ENCODE data around the gene CPED1.

Gene CPED1

GRCh38 chr7:121323515-121324302, 335.2 kb downstream of the CPED1 start:
- DNase-seq (ENCODE audit: low read depth): no peak

DNA sequence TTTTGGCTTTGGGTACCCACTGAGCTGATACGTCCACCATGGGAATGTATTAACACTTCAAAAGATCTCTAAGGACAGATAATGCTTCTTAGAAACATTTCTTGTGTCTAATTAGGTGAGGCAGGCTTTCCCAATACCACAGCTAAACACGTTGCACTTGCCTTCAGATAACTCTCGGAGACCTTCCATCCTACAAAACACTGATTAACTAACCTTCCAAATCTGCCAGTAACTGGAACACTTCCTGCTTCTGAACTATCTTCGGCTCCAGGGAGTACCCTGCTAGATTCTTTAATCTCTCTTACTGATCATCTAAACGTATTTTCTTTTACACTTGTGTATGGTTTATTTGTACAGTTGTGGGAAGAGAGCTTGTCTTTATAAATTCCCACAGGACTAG, 339.2 kb downstream of the CPED1 start:
- no peak for DNase-seq (ENCODE audit: low read depth)

- DNase-seq (ENCODE audit: low read depth): no peak
Observed at GRCh38 chr7:121328508-121329190, 340.1 kb downstream of the CPED1 start, which contains the start of gene WNT16. Gene WNT16 (plus strand): TSS chr7:121329000. CDS start chr7:121329293, 293 bp downstream.

DNA sequence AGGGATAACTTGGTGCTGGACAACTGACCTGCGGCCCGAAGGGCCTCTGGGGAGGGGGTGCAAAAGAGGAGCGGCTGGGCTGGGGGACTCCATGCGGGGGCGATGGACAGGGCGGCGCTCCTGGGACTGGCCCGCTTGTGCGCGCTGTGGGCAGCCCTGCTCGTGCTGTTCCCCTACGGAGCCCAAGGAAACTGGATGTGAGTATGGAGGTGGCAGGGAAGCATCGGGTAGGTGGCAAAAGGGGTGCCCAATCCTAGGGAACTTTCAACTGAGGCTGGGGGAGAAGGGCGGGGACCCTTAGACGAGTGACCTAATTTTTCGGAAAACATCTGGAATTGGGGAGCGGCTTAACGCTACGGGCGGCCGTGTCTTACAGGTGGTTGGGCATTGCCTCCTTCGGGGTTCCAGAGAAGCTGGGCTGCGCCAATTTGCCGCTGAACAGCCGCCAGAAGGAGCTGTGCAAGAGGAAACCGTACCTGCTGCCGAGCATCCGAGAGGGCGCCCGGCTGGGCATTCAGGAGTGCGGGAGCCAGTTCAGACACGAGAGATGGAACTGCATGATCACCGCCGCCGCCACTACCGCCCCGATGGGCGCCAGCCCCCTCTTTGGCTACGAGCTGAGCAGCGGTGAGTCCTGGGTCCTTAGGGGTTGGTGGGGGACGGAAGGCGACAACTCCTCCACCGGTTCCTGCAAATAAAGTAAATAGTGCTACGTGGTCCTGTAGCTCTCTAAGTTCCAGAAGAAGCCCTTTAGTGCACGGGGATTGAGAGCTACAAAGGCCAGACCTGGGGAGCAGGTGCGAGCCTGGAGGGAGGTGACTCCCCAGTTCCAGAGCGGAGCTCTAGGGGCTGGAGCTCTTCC, 340.9 kb downstream of the CPED1 start:
- no peak for DNase-seq (ENCODE audit: low read depth)

- no peak for DNase-seq (ENCODE audit: low read depth)
Observed at GRCh38 chr7:121330053-121330833, 341.7 kb downstream of the CPED1 start.

DNA sequence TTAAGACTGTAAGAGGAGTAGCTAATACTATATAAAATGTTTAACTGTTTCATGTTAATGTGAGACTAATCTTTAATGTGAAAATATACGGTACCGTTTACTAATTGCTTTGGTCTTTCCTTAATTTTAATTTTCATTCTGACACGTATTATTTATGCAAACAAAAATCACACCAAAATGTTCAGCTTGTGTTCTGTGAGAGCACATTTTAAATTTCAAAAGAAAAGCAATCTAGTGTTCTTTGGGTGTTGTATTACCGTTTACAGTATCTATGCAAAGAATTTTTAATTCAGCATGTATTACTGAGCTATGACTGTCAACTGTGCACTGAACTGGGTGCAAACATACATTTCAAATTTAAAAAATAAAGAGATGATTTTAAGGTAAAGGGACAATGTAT, 342.5 kb downstream of the CPED1 start:
- no peak for DNase-seq (ENCODE audit: low read depth)

DNA sequence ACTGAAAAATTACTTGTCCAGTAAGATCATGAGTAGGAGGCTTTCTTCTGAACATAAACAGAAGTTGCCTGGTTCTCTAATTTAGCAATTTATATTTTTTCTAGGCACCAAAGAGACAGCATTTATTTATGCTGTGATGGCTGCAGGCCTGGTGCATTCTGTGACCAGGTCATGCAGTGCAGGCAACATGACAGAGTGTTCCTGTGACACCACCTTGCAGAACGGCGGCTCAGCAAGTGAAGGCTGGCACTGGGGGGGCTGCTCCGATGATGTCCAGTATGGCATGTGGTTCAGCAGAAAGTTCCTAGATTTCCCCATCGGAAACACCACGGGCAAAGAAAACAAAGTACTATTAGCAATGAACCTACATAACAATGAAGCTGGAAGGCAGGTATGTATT, 343.1 kb downstream of the CPED1 start:
- no peak for DNase-seq (ENCODE audit: low read depth)

DNA sequence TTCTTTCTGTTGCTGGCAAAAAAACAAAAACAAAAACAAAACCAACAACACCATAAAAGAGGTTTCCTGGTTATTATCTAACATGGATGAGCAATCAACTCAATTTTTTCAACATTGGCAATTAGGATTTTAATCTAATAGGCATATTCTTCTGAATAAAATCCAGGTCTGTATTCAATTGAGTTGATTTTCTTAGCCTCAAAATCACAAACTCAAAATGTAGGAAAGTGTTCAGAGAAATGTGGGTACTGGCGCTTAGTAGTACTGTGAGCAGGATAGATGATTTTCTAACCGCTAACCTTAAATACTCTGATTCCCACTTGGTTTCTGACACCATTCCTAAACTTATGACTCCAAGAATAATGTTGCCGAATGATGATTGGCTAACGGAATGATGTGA, 345.9 kb downstream of the CPED1 start:
- DNase-seq (ENCODE audit: low read depth): no peak

GRCh38 chr7:121334875-121335648, 346.6 kb downstream of the CPED1 start:
- DNase-seq (ENCODE audit: low read depth): no peak

- DNase-seq (ENCODE audit: low read depth): no peak
Observed at GRCh38 chr7:121336579-121336978, 348.1 kb downstream of the CPED1 start.

DNA sequence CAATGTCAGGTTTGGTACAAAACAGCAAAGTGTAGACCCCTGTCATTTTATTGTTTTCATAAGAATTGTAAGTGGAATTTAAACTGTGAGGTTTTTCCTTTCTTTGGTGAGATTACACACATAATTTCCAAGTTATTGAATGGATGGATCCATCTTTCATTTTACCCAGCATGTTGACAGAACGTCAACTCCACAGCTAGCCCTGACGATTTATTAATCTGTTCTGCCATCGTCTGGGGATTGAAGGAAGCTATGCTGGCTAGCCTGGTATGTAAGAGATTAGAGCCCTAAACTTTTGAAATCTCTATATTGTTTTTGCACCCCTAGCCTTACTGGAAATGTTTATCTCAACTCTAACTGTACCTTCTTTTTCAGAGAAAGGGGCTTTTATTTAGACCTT, 348.9 kb downstream of the CPED1 start:
- no peak for DNase-seq (ENCODE audit: low read depth)

DNA sequence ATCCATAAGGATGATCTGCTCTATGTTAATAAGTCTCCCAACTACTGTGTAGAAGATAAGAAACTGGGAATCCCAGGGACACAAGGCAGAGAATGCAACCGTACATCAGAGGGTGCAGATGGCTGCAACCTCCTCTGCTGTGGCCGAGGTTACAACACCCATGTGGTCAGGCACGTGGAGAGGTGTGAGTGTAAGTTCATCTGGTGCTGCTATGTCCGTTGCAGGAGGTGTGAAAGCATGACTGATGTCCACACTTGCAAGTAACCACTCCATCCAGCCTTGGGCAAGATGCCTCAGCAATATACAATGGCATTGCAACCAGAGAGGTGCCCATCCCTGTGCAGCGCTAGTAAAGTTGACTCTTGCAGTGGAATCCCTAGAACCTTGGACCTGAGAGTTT, 350.6 kb downstream of the CPED1 start:
- DNase-seq (ENCODE audit: low read depth): no peak

- no peak for DNase-seq (ENCODE audit: low read depth)
Observed at GRCh38 chr7:121341933-121342332, 353.4 kb downstream of the CPED1 start.

DNA sequence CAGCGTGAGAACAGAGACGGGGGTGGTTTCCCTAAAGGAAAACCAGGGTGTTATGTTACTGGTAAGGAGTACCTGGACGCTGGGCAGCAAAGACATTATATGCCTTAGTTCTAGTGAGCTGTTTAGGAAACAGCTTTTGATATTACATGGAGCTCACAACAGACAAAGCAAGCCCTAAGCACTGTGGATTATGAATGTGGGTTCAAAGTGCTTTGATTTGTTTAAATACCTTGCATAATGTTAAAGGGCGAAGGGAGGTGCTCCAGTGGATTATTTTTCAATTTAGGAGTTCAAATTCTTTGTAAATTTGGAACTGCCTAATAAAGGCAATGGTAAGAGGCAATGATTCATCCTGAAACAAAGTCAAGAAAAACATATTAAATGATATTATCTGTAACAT, 354.1 kb downstream of the CPED1 start:
- DNase-seq (ENCODE audit: low read depth): no peak

DNA sequence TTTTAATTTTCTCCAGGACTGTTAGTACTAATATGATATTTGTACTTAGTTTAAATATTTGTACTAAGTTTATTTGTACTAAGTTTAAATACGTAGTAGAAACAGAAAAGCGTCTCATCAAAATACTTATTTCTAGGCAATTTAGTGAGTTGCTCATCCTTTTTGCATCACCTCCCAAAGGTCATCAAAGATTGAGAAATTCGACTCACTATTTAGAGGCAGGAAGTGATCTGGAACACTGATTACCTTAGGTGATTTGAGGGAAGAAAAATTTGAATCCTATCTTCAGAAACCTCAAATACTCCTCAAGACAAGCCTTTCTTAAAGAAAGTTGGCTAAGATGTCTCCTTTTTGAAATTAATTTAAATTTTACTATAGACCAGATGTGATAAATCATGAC, 354.8 kb downstream of the CPED1 start:
- DNase-seq (ENCODE audit: low read depth): no peak

DNA sequence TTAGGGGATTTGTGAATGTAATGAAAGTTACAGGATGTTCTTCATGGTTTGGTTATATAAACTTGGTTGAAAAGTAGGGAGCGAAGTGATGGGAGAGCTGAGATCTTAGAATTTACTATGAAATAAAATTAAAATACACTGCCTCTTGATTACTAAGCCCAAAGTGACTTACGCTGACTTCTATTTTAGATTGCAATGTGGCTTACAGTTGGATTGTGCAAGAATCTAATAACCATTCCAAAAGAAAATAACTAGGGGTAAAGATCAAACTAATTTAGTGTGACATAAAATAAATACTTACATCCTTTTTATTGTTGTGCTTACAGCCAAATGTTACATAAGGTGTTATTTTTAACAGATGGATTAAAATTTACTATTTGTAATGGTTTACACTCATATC, 355.6 kb downstream of the CPED1 start:
- DNase-seq (ENCODE audit: low read depth): no peak

- DNase-seq (ENCODE audit: low read depth): no peak
Observed at GRCh38 chr7:121344497-121344896, 356.0 kb downstream of the CPED1 start.

Data from T follicular helper cell (primary cell).